RCC 7860 (cell line): ENCODE results near the gene FMNL2.

Experiments
- DNase-seq: peaks from one replicate; pipeline ENCODE4 v3.0.0-alpha.2; 2015; ENCODE audit warnings: low spot score
- FAIRE-seq: peaks from 2 replicates; lab custom pipeline; 2012; peaks lifted over from hg19 to GRCh38; lab: Jason Lieb, UNC

The FMNL2 gene

GRCh38 chr2:152444448-152444847, 109.5 kb downstream of the FMNL2 start:
- no peak for DNase-seq
- no peak for FAIRE-seq

- FAIRE-seq (no peak), DNase-seq (no peak)
Observed at GRCh38 chr2:152445375-152445774, 110.4 kb downstream of the FMNL2 start.

- FAIRE-seq (peak; percentile 97), DNase-seq (peak; percentile 87)
Observed at GRCh38 chr2:152445791-152446201, 110.8 kb downstream of the FMNL2 start.

GRCh38 chr2:152446213-152446612, 111.2 kb downstream of the FMNL2 start:
- FAIRE-seq (peak; percentile 17), DNase-seq (no peak)

GRCh38 chr2:152447897-152448296, 112.9 kb downstream of the FMNL2 start:
- DNase-seq: no peak
- FAIRE-seq: no peak

GRCh38 chr2:152448606-152449005, 113.6 kb downstream of the FMNL2 start:
- DNase-seq: no peak
- no peak for FAIRE-seq

GRCh38 chr2:152449578-152449977, 114.6 kb downstream of the FMNL2 start:
- FAIRE-seq (no peak), DNase-seq (no peak)

- FAIRE-seq (no peak), DNase-seq (no peak)
Observed at GRCh38 chr2:152450176-152450575, 115.2 kb downstream of the FMNL2 start.

- DNase-seq (no peak), FAIRE-seq (no peak)
Observed at GRCh38 chr2:152452256-152452973, 117.4 kb downstream of the FMNL2 start.

GRCh38 chr2:152453129-152453911, 118.3 kb downstream of the FMNL2 start:
- DNase-seq (peak; percentile 41), FAIRE-seq (no peak)

GRCh38 chr2:152454371-152454770, 119.4 kb downstream of the FMNL2 start:
- no peak for DNase-seq
- no peak for FAIRE-seq

GRCh38 chr2:152454960-152455359, 120.0 kb downstream of the FMNL2 start:
- FAIRE-seq (no peak), DNase-seq (no peak)

- FAIRE-seq (no peak), DNase-seq (no peak)
Observed at GRCh38 chr2:152455738-152456137, 120.8 kb downstream of the FMNL2 start.

- DNase-seq: peak; percentile 82
- peak; percentile 91 for FAIRE-seq
Observed at GRCh38 chr2:152456262-152456661, 121.3 kb downstream of the FMNL2 start.

- FAIRE-seq: no peak
Observed at GRCh38 chr2:152458441-152458940, 123.5 kb downstream of the FMNL2 start.

GRCh38 chr2:152459091-152459490, 124.1 kb downstream of the FMNL2 start:
- FAIRE-seq: no peak
- DNase-seq: no peak

More at GRCh38 chr2:152458441-152458940, 123.5 kb downstream of the FMNL2 start:
- no peak for DNase-seq

GRCh38 chr2:152460567-152460966, 125.6 kb downstream of the FMNL2 start:
- DNase-seq: no peak

GRCh38 chr2:152462120-152462519, 127.1 kb downstream of the FMNL2 start:
- FAIRE-seq: no peak
- DNase-seq: no peak

More at GRCh38 chr2:152460567-152460966, 125.6 kb downstream of the FMNL2 start:
- no peak for FAIRE-seq

GRCh38 chr2:152462779-152463178, 127.8 kb downstream of the FMNL2 start:
- no peak for FAIRE-seq
- DNase-seq: no peak

GRCh38 chr2:152464851-152465470, 130.0 kb downstream of the FMNL2 start:
- DNase-seq: peak; percentile 16
- no peak for FAIRE-seq

- FAIRE-seq (no peak), DNase-seq (no peak)
Observed at GRCh38 chr2:152465541-152465940, 130.6 kb downstream of the FMNL2 start.
